Cardiac fibroblast (primary cell): ENCODE data around the gene WDR89.
A peak's percentile ranks its signal among the peaks of the same experiment; 100 is the strongest.
"Not testable (repeated sequence)": the region's sequence is repeated elsewhere in the genome, so short reads cannot be mapped to it uniquely, and the experiment has no call there.

Experiments
- DNase-seq, 2 donors: peaks; one replicate each; pipeline versions ENCODE4 v3.0.0 to v3.0.0-alpha.2; 2010; ENCODE audit warnings: low read depth in 2 of 2
- H3K4me3 ChIP-seq, 2 donors: replicated peaks in 1 of 2; 1 replicate in 1 of 2; 2 replicates in 1 of 2; pipeline ENCODE4 v1.5.1; 2011; ENCODE audit warnings: low read depth in 2 of 2, low read length in 2 of 2, mild to moderate bottlenecking in 2 of 2, moderate library complexity in 1 of 2
- CTCF ChIP-seq: IDR thresholded peaks from one replicate; pipeline ENCODE4 v1.5.1; 2011; ENCODE audit warnings: low read depth, mild to moderate bottlenecking, low read length, inconsistent platforms

WDR89 gene

GRCh38 chr14:63624203-63624602 lies 17.5 kb downstream of the WDR89 start:
- H3K4me3 ChIP-seq = no peak overlapping the region
- no peak for DNase-seq
- TF ChIP-seq CTCF = no peak

GRCh38 chr14:63621975-63622374 lies 19.7 kb downstream of the WDR89 start:
- DNase-seq, H3K4me3 ChIP-seq: not testable (repeated sequence)

DNA sequence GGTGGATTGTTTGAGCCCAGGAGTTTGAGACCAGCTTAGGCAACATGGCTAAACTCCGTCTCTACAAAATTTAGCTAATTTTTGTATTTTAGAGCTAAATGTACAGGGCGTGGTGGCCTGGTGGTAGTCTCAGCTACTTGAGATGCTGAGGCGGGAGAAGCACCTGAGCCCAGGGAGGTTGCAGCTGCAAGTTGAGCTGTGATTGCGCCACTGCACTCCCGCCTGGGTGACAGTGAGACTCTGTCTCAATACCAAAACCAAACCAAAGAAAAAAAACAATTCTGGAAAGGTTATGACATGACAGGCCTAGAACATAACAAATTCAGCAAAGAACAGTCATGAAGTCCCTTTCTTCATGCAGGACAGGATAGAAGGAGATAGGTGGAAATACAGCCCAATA lies 25.7 kb downstream of the WDR89 start:
- no peak for TF ChIP-seq CTCF
- peak; percentile 22 to 43 for DNase-seq
- H3K4me3 ChIP-seq = no peak overlapping the region

GRCh38 chr14:63614679-63615363 lies 26.9 kb downstream of the WDR89 start:
- no peak for TF ChIP-seq CTCF
- peak; percentile 71 to 83 for DNase-seq
- no peak overlapping the region for H3K4me3 ChIP-seq

DNA sequence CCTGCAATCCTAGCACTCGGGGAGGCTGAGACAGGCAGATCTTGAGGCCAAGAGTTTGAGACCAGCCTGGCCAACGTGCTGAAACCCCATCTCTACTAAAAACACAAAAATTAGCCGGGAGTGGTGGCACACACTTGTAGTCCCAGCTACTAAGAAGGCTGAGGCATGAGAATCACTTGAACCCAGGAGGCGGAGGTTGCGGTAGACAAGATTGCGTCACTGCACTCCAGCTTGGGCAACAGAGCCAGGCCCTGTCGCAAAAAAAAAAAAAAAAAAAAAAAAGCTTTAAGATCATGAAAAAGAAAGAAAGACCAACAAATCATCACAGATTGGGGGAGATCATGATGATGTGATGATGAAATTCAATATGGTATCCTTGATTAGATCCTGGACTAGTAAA lies 30.6 kb downstream of the WDR89 start:
- H3K4me3 ChIP-seq = no peak overlapping the region
- no peak for DNase-seq
- TF ChIP-seq CTCF = no peak

DNA sequence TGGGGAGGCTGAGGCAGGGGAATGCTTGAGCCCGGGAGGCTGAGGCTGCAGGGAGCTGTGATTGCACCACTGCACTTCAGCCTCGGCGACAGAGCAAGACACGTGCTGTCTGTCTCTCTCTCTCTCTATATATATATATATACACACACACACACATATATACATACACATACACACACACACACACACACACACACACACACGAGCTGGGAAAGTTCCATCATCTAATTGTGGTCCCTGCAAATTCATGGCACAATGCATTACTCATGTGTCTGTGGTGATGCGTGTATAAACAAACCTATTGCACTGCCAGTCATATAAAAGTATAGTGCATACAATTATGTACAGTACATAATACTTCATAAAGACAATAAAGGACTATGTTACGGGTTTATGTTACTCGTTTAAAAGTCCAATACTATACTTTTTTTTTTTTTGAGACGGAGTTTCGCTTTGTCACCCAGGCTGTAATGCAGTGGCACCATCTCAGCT lies 36.6 kb downstream of the WDR89 start:
- no peak for TF ChIP-seq CTCF
- peak in 1 of 2 donors; percentile 11 for DNase-seq
- H3K4me3 ChIP-seq = no peak overlapping the region

DNA sequence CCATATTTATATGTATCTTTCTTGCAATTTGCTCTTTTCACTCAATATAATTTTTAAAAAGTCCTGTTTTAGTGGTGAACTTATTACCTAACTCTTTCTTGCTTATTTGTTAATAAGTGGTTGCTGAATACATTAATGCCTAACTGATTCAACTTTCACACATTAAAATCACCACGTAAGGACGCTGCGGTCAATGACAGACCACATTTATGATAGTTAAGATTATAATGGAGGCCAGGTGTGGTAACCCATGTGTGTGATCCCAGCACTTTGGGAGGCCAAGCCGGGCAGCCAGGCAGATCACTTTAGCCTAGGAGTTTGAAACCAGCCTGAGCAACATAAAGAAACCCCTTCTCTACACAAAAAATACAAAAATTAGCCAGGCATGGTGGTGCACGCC lies 37.0 kb downstream of the WDR89 start:
- TF ChIP-seq CTCF = no peak
- no peak for DNase-seq
- no peak overlapping the region for H3K4me3 ChIP-seq
